SK-N-SH treated with all-trans-retinoic acid at 6 μM for 48 hours (cell line): ENCODE results near the gene DPP8.

ENCODE experiments used
- ATAC-seq: fragments of 200-7000 bp; cut with Tn5 transposase; 3 replicates; pipeline ENCODE4 v1.9.1; 2020; ENCODE audit warnings: mild to moderate bottlenecking, moderate library complexity
- CSDC2 ChIP-seq: fragments of 250-450 bp; sonication (Bioruptor Pico); IDR thresholded peaks from 2 replicates; pipeline ENCODE4 v1.5.0; 2020; ENCODE audit warnings: mild to moderate bottlenecking, moderate library complexity
- ESRRG ChIP-seq: fragments of 250-450 bp; sonication (Bioruptor Pico); IDR thresholded peaks from 2 replicates; pipeline ENCODE4 v1.6.1; 2021; ENCODE audit warnings: mild to moderate bottlenecking
- GLIS3 ChIP-seq: fragments of 250-450 bp; sonication (Bioruptor Pico); IDR thresholded peaks from 2 replicates; pipeline ENCODE4 v1.5.0; 2020; ENCODE audit warnings: mild to moderate bottlenecking, moderate library complexity
- ISL1 ChIP-seq: fragments of 250-450 bp; sonication (Bioruptor Pico); IDR thresholded peaks from 2 replicates; pipeline ENCODE4 v2.1.2; 2022; ENCODE audit warnings: mild to moderate bottlenecking, moderate library complexity
- OSR1 ChIP-seq: fragments of 250-450 bp; sonication (Bioruptor Pico); IDR thresholded peaks from 2 replicates; pipeline ENCODE4 v1.8.0; 2022; ENCODE audit warnings: moderate library complexity, mild to moderate bottlenecking, inconsistent platforms
- PATZ1 ChIP-seq: fragments of 250-450 bp; sonication (Bioruptor Pico); IDR thresholded peaks from 2 replicates; pipeline ENCODE4 v1.8.0; 2020; ENCODE audit warnings: mild to moderate bottlenecking, moderate library complexity, borderline replicate concordance
- PPARA ChIP-seq: fragments of 250-450 bp; sonication (Bioruptor Pico); IDR thresholded peaks from 2 replicates; pipeline ENCODE4 v1.5.0; 2020; ENCODE audit warnings: mild to moderate bottlenecking, borderline replicate concordance
- RARB ChIP-seq: fragments of 250-450 bp; sonication (Bioruptor Pico); IDR thresholded peaks from 2 replicates; pipeline ENCODE4 v1.8.0; 2021; ENCODE audit warnings: mild to moderate bottlenecking, moderate library complexity
- TCF4 ChIP-seq: fragments of 250-450 bp; sonication (Bioruptor Pico); IDR thresholded peaks from 2 replicates; pipeline ENCODE4 v1.8.0; 2021; ENCODE audit warnings: mild to moderate bottlenecking, moderate library complexity, borderline replicate concordance
- TOX ChIP-seq: fragments of 250-450 bp; sonication (Bioruptor Pico); IDR thresholded peaks from 2 replicates; pipeline ENCODE4 v1.8.0; 2021; ENCODE audit warnings: mild to moderate bottlenecking, moderate library complexity, borderline replicate concordance
- ZC3H10 ChIP-seq: fragments of 250-450 bp; sonication (Bioruptor Pico); IDR thresholded peaks from 2 replicates; pipeline ENCODE4 v1.5.1; 2021; ENCODE audit warnings: mild to moderate bottlenecking, moderate library complexity
- ZFP3 ChIP-seq: fragments of 250-450 bp; sonication (Bioruptor Pico); IDR thresholded peaks from 2 replicates; pipeline ENCODE4 v1.5.0; 2020; ENCODE audit warnings: mild to moderate bottlenecking, moderate library complexity
- ZFP30 ChIP-seq: fragments of 450-650 bp; formaldehyde crosslinking; IDR thresholded peaks from 2 replicates; pipeline ENCODE4 v1.5.0; 2022; ENCODE audit warnings: mild to moderate bottlenecking, moderate library complexity
- ZNF565 ChIP-seq: fragments of 450-650 bp; formaldehyde crosslinking; conservative IDR thresholded peaks from 2 replicates; pipeline ENCODE4 v1.5.0; 2020; ENCODE audit warnings: low read depth, mild to moderate bottlenecking, moderate library complexity
- ZNF70 ChIP-seq: fragments of 450-650 bp; formaldehyde crosslinking; IDR thresholded peaks from 2 replicates; pipeline ENCODE4 v1.5.0; 2020; ENCODE audit warnings: mild to moderate bottlenecking, moderate library complexity
- ZNF8 ChIP-seq: fragments of 450-650 bp; formaldehyde crosslinking; IDR thresholded peaks from 2 replicates; pipeline ENCODE4 v1.5.0; 2020; ENCODE audit warnings: mild to moderate bottlenecking, moderate library complexity
- TF ChIP-seq, protein P1 (sequence below): fragments of 250-450 bp; sonication (Bioruptor Pico); IDR thresholded peaks from 2 replicates; pipeline ENCODE4 v1.5.1; 2021; ENCODE audit warnings: mild to moderate bottlenecking, moderate library complexity
- TF ChIP-seq, protein P2 (sequence below): fragments of 250-450 bp; sonication (Bioruptor Pico); IDR thresholded peaks from 2 replicates; pipeline ENCODE4 v1.5.0; 2020; ENCODE audit warnings: mild to moderate bottlenecking, moderate library complexity
- TF ChIP-seq, protein P3 (sequence below): fragments of 250-450 bp; sonication (Bioruptor Pico); IDR thresholded peaks from 2 replicates; pipeline ENCODE4 v1.8.0; 2021; ENCODE audit warnings: low read depth, mild to moderate bottlenecking, moderate library complexity, borderline replicate concordance

Gene DPP8

DNA sequence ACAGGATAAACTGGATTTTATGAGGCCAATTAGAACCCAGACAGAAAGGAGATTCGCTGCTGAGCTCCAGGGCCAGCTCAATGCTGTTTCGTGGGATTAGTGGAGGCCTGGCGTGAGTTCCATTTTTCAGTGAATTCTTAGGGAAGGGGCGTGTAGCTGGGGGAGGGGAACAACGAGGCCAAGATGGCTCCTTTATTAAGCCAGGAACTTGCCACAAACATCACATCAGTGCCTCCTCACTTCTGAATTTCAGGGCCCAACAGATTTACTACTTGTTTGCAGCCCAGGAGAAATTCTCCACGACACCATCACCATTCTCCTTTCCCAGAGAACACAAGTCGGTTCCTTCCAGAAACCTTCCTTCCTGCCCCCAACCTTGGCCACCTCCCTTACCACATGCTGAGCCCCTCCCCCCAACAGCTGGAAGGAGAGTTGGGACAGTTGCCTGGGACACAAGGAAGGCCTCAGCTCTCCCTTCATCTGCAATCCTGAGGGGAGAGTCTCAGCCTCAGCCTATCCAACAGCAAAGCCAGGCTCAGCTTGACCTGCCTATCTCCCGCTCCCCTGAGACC, 100.6 kb downstream of the DPP8 start:
- TF ChIP-seq ZNF565 (CRISPR knock-in tag) (no peak), ZC3H10 (CRISPR knock-in tag) (no peak), ZFP30 (CRISPR knock-in tag) (no peak), PATZ1 (CRISPR knock-in tag) (no peak), ZNF70 (no peak), ISL1 (no peak), ZNF8 (CRISPR knock-in tag) (no peak), TOX (CRISPR knock-in tag) (no peak), RARB (CRISPR knock-in tag) (no peak)
- TF ChIP-seq, protein P1, sequence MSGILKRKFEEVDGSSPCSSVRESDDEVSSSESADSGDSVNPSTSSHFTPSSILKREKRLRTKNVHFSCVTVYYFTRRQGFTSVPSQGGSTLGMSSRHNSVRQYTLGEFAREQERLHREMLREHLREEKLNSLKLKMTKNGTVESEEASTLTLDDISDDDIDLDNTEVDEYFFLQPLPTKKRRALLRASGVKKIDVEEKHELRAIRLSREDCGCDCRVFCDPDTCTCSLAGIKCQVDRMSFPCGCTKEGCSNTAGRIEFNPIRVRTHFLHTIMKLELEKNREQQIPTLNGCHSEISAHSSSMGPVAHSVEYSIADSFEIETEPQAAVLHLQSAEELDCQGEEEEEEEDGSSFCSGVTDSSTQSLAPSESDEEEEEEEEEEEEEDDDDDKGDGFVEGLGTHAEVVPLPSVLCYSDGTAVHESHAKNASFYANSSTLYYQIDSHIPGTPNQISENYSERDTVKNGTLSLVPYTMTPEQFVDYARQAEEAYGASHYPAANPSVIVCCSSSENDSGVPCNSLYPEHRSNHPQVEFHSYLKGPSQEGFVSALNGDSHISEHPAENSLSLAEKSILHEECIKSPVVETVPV (CRISPR knock-in tag), result no peak
- TF ChIP-seq, protein P2, sequence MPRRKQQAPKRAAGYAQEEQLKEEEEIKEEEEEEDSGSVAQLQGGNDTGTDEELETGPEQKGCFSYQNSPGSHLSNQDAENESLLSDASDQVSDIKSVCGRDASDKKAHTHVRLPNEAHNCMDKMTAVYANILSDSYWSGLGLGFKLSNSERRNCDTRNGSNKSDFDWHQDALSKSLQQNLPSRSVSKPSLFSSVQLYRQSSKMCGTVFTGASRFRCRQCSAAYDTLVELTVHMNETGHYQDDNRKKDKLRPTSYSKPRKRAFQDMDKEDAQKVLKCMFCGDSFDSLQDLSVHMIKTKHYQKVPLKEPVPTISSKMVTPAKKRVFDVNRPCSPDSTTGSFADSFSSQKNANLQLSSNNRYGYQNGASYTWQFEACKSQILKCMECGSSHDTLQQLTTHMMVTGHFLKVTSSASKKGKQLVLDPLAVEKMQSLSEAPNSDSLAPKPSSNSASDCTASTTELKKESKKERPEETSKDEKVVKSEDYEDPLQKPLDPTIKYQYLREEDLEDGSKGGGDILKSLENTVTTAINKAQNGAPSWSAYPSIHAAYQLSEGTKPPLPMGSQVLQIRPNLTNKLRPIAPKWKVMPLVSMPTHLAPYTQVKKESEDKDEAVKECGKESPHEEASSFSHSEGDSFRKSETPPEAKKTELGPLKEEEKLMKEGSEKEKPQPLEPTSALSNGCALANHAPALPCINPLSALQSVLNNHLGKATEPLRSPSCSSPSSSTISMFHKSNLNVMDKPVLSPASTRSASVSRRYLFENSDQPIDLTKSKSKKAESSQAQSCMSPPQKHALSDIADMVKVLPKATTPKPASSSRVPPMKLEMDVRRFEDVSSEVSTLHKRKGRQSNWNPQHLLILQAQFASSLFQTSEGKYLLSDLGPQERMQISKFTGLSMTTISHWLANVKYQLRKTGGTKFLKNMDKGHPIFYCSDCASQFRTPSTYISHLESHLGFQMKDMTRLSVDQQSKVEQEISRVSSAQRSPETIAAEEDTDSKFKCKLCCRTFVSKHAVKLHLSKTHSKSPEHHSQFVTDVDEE (CRISPR knock-in tag), result no peak
- ATAC-seq, result no peak

DNA sequence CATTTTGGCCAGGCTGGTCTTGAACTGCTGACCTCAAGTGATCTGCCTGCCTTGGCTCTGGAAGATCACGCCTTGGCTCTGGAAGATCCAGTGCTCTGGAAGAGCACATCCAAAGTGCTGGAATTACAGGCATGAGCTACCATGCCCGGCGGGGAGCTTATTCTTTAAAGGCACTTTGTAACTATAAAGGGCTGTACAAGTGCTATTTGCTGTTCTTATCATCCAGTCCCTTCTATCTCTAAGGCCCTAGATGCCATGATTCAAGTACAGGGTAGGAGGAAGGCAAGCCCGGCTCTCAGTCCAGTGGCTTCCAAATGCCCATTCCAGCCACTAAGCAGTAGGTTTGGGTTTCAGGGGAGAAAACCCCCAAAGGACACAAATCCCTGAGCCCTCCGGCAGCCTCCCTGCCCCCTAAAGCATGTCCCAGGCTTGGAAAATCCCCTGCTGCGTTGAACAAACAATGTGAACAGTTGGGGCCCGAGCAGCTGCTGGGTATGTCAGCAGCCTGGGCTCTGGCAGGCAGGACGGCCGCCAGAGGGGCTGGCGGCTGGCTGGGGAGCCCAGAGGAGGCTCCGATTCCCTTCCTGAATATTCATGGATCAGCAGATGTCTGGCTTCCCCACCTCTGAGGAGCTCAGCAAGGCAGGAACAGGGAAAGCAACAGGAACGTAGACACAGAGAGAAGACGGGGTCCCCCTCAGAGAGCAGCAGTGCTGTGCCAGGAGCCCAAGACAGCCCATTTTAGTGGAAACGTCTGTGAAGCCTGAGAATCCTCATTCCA, 102.5 kb downstream of the DPP8 start:
- ATAC-seq, result no peak; the same call in 2 of the 3 replicates

GRCh38 chr15:65413760-65414144, 103.7 kb downstream of the DPP8 start:
- TF ChIP-seq TCF4 (CRISPR knock-in tag) (no peak), ZNF8 (CRISPR knock-in tag) (no peak), ZC3H10 (CRISPR knock-in tag) (no peak), TOX (CRISPR knock-in tag) (no peak), PPARA (CRISPR knock-in tag) (no peak), ESRRG (CRISPR knock-in tag) (no peak), OSR1 (CRISPR knock-in tag) (no peak), CSDC2 (CRISPR knock-in tag) (no peak), ZNF565 (CRISPR knock-in tag) (no peak), ZNF70 (no peak)
- no peak for ATAC-seq

More for the DNA sequence above, 102.5 kb downstream of the DPP8 start:
- TF ChIP-seq TCF4 (CRISPR knock-in tag) (no peak), CSDC2 (CRISPR knock-in tag) (no peak), ISL1 (no peak), ZNF565 (CRISPR knock-in tag) (no peak), ZNF8 (CRISPR knock-in tag) (no peak), PPARA (CRISPR knock-in tag) (no peak), ZFP3 (no peak), GLIS3 (CRISPR knock-in tag) (no peak), PATZ1 (CRISPR knock-in tag) (no peak)
- TF ChIP-seq, protein P3, sequence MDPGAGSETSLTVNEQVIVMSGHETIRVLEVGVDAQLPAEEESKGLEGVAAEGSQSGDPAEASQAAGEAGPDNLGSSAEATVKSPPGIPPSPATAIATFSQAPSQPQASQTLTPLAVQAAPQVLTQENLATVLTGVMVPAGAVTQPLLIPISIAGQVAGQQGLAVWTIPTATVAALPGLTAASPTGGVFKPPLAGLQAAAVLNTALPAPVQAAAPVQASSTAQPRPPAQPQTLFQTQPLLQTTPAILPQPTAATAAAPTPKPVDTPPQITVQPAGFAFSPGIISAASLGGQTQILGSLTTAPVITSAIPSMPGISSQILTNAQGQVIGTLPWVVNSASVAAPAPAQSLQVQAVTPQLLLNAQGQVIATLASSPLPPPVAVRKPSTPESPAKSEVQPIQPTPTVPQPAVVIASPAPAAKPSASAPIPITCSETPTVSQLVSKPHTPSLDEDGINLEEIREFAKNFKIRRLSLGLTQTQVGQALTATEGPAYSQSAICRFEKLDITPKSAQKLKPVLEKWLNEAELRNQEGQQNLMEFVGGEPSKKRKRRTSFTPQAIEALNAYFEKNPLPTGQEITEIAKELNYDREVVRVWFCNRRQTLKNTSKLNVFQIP (CRISPR knock-in tag), result no peak
